PC-3 (cell line): Measurements from ENCODE around the gene TAS1R3. TPM values are rescaled to one million over a fixed set of nuclear protein-coding genes. Genes with fewer than 3 reads are reported as not detected.
A peak's percentile ranks its signal among the peaks of the same experiment; 100 is the strongest.

Experiments used
- ATAC-seq: fragments of 200-7000 bp; cut with Tn5 transposase; 2 replicates; pipeline ENCODE4 v1.9.1; 2020; ENCODE audit warnings: mild to moderate bottlenecking, moderate library complexity
- BruUV-seq: library from RNA; stranded (reverse); fragments of 400-500 nt; replicated peaks from 2 replicates; lab custom pipeline; 2021; lab: Mats Ljungman, UMichigan
- CTCF ChIA-PET: fragments of 300-600 bp; sonication (Branson Sonifier 250); formaldehyde crosslinking; loops from one replicate; lab custom pipeline; 2022; ENCODE audit warnings: antibody characterized with exemption; lab: Charles Lee
- POLR2A ChIA-PET: fragments of 300-600 bp; sonication (Branson Sonifier 250); formaldehyde crosslinking; loops from one replicate; lab custom pipeline; 2022; ENCODE audit warnings: antibody characterized with exemption; ENCODE audit not compliant: unreplicated experiment; lab: Charles Lee
- DNase-seq: peaks from one replicate; pipeline ENCODE4 v3.0.0-alpha.2; 2015
- H2AFZ ChIP-seq: fragments of 300-600 bp; sonication (generic); 2 replicates; pipeline ENCODE4 v1.6.0; 2016; ENCODE audit warnings: antibody characterized with exemption, low read length
- H3F3A ChIP-seq: fragments of 300-600 bp; sonication (generic); one replicate; pipeline ENCODE4 v1.6.0; 2017; ENCODE audit warnings: antibody characterized with exemption, low read length, control low read depth, mild to moderate bottlenecking; ENCODE audit not compliant: unreplicated experiment
- H3K27ac ChIP-seq: fragments of 300-600 bp; sonication (generic); 2 replicates; pipeline ENCODE4 v1.5.1; 2016; ENCODE audit warnings: mild to moderate bottlenecking, low read length
- H3K27me3 ChIP-seq: fragments of 300-600 bp; sonication (generic); 2 replicates; pipeline ENCODE4 v1.6.1; 2016; ENCODE audit warnings: low read length, mixed read lengths
- H3K36me3 ChIP-seq: fragments of 300-600 bp; sonication (generic); 2 replicates; pipeline ENCODE4 v1.6.1; 2016; ENCODE audit warnings: low read depth, mixed run types, low read length, mixed read lengths
- H3K4me1 ChIP-seq: fragments of 300-600 bp; sonication (generic); 2 replicates; pipeline ENCODE4 v1.5.1; 2016; ENCODE audit warnings: low read length; ENCODE audit not compliant: insufficient read depth
- H3K4me2 ChIP-seq: fragments of 300-600 bp; sonication (generic); 2 replicates; pipeline ENCODE4 v1.6.0; 2016; ENCODE audit warnings: low read length
- H3K4me3 ChIP-seq: fragments of 300-600 bp; sonication (generic); 2 replicates; pipeline ENCODE4 v1.5.1; 2016; ENCODE audit warnings: mild to moderate bottlenecking, low read length, mixed read lengths
- H3K79me2 ChIP-seq: fragments of 300-600 bp; sonication (generic); 2 replicates; pipeline ENCODE4 v1.6.1; 2017; ENCODE audit warnings: low read length, mixed read lengths
- H3K9ac ChIP-seq: fragments of 300-600 bp; sonication (generic); 2 replicates; pipeline ENCODE4 v1.6.0; 2016; ENCODE audit warnings: mild to moderate bottlenecking, low read length
- H3K9me2 ChIP-seq: fragments of 300-600 bp; sonication (generic); replicated peaks from 2 replicates; pipeline ENCODE4 v1.6.1; 2016; ENCODE audit warnings: mixed run types, low read length, mixed read lengths
- H3K9me3 ChIP-seq: fragments of 300-600 bp; sonication (generic); 2 replicates; pipeline ENCODE4 v1.6.1; 2016; ENCODE audit warnings: low read length, mixed read lengths
- H4K20me1 ChIP-seq: fragments of 300-600 bp; sonication (generic); 2 replicates; pipeline ENCODE4 v1.6.1; 2016; ENCODE audit warnings: low read length, mixed read lengths
- EZH2 ChIP-seq: fragments of 300-600 bp; sonication (generic); IDR thresholded peaks from one replicate; pipeline ENCODE4 v1.6.1; 2017; ENCODE audit warnings: antibody characterized with exemption, mild to moderate bottlenecking, low read length; ENCODE audit not compliant: unreplicated experiment
- EZH2phosphoT487 ChIP-seq: fragments of 300-600 bp; sonication (generic); IDR thresholded peaks from 2 replicates; pipeline ENCODE4 v1.6.1; 2018; ENCODE audit warnings: mild to moderate bottlenecking, antibody characterized with exemption, low read length, borderline replicate concordance
- intact Hi-C: fragments of 100-400 bp; cut with micrococcal nuclease; formaldehyde crosslinking; loops from 2 replicates; pipeline ENCODE4 v1.9.0; 2023
- total RNA-seq: library from RNA; depleted of rRNA; stranded (reverse); fragments of >200 nt; gene quantifications from 2 replicates; pipeline ENCODE4 v1.2.3, GENCODE V29; 2014
- TF ChIP-seq, protein P1 (sequence below): fragments of 300-600 bp; sonication (generic); conservative IDR thresholded peaks from 2 replicates; pipeline ENCODE4 v1.5.1; 2017; ENCODE audit warnings: antibody characterized with exemption, low read depth, mild to moderate bottlenecking, low read length

The TAS1R3 gene
- total RNA-seq, 1 experiment from 2014 or later, result 1.9 TPM

DNA sequence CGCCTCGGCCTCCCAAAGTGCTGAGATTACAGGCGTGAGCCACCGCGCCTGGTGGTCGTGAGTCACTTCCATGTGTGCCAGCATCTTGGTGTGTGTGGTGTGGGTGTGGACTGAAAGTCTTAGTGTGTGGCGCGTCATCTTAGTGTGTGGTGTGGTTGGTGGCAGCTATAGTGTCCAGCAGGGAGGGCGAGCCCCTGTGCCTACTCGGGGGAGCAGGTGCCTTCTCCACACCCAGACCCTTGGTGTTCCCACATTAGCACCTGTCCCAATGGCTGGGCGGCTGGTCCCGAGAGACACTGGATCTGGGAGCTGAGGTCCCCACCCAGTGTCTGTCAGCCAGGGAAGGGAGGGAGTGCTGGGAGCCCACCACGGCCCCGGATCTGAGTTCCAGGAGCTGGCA is 48.1 kb upstream of the TAS1R3 start:
- CTCF ChIA-PET, result interaction anchor here (2.3 kb wide), 1 partner anchor 9 kb away, joined by 23 read pairs; no protein-coding TSS in a partner anchor
- Histone ChIP-seq H3K9me2 (no peaks in the 10 kb centered on the region), H3K79me2 (no peaks in the 10 kb centered on the region), H4K20me1 (no peaks in the 10 kb centered on the region), H3K4me3 (no peak overlapping the region), H3K9ac (peak overlapping the region; percentile 16), H3K27me3 (no peaks in the 10 kb centered on the region), H3K36me3 (no peaks in the 10 kb centered on the region), H3K4me1 (peaks cover 24% of the 10 kb centered on the region), H3K27ac (peak overlapping the region; percentile 82), H3K9me3 (no peaks in the 10 kb centered on the region), H3F3A (no peaks in the 10 kb centered on the region), H2AFZ (no peak overlapping the region), H3K4me2 (no peak overlapping the region)
- no peak for TF ChIP-seq EZH2
- no peak for TF ChIP-seq EZH2phosphoT487
- TF ChIP-seq, protein P1, sequence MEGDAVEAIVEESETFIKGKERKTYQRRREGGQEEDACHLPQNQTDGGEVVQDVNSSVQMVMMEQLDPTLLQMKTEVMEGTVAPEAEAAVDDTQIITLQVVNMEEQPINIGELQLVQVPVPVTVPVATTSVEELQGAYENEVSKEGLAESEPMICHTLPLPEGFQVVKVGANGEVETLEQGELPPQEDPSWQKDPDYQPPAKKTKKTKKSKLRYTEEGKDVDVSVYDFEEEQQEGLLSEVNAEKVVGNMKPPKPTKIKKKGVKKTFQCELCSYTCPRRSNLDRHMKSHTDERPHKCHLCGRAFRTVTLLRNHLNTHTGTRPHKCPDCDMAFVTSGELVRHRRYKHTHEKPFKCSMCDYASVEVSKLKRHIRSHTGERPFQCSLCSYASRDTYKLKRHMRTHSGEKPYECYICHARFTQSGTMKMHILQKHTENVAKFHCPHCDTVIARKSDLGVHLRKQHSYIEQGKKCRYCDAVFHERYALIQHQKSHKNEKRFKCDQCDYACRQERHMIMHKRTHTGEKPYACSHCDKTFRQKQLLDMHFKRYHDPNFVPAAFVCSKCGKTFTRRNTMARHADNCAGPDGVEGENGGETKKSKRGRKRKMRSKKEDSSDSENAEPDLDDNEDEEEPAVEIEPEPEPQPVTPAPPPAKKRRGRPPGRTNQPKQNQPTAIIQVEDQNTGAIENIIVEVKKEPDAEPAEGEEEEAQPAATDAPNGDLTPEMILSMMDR, result no peak
- no TSS peak for BruUV-seq
- POLR2A ChIA-PET, result interaction anchor here (0.6 kb wide), 1 partner anchor 27 kb away, joined by 3 read pairs; no protein-coding TSS in a partner anchor
- ATAC-seq (peak; percentile 45), DNase-seq (peak; percentile 90)
- intact Hi-C loops, result no loop called here

DNA sequence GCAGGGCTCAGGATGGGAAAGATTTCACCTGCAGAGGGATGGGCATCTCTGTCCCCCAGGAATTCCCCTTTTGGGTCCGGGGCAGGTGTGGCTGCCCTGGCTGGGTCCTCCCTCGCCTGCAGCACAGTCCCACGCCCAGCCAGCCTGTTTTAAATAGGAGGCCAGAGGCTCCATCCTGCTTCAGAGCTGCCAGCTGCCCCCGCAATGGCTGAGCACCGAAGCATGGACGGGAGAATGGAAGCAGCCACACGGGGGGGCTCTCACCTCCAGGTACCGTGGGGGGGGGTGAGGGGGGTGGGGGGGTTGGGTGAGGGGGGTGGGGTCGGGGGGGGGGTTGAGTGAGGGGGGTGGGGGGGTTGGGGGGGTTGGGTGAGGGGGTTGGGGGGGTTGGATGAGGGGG is 47.3 kb upstream of the TAS1R3 start:
- Histone ChIP-seq H4K20me1 (no peaks in the 10 kb centered on the region), H2AFZ (no peak overlapping the region), H3K4me1 (peaks cover 24% of the 10 kb centered on the region), H3F3A (no peaks in the 10 kb centered on the region), H3K79me2 (no peaks in the 10 kb centered on the region), H3K36me3 (no peaks in the 10 kb centered on the region), H3K4me2 (peak overlapping the region; percentile 26), H3K4me3 (no peak overlapping the region), H3K9me3 (no peaks in the 10 kb centered on the region), H3K9me2 (no peaks in the 10 kb centered on the region), H3K9ac (peak overlapping the region; percentile 16; the same call in 1 of the 2 replicates), H3K27me3 (no peaks in the 10 kb centered on the region), H3K27ac (peak overlapping the region; percentile 82)
- BruUV-seq, result no TSS peak
- intact Hi-C loops, result no loop called here
- TF ChIP-seq, protein P1, result 0 out of 2 replicates have a peak, but pooled peaks have one; percentile 24
- TF ChIP-seq EZH2, result no peak
- ChIA-PET CTCF (interaction anchor here (0.6 to 2.3 kb wide), 2 partner anchors 8 to 161 kb away, joined by 8 to 23 read pairs; no protein-coding TSS in a partner anchor), POLR2A (interaction anchor here (0.6 kb wide), 1 partner anchor 10 kb away, joined by 3 read pairs; no protein-coding TSS in a partner anchor)
- ATAC-seq (peak; percentile 11; the same call in 1 of the 2 replicates), DNase-seq (peak; percentile 58)
